Nasal cavity respiratory epithelium epithelial cell of viscerocranial mucosa (primary cell): ENCODE measurements around the gene SYNE1. TPM values are rescaled to one million over a fixed set of nuclear protein-coding genes. Genes with fewer than 3 reads are reported as not detected.

Experiments used
- total RNA-seq: library from RNA; depleted of rRNA; stranded (reverse); fragments of >200 nt; gene quantifications from 2 replicates; pipeline ENCODE4 v1.2.3, GENCODE V29; 2014

The SYNE1 gene, protein sequence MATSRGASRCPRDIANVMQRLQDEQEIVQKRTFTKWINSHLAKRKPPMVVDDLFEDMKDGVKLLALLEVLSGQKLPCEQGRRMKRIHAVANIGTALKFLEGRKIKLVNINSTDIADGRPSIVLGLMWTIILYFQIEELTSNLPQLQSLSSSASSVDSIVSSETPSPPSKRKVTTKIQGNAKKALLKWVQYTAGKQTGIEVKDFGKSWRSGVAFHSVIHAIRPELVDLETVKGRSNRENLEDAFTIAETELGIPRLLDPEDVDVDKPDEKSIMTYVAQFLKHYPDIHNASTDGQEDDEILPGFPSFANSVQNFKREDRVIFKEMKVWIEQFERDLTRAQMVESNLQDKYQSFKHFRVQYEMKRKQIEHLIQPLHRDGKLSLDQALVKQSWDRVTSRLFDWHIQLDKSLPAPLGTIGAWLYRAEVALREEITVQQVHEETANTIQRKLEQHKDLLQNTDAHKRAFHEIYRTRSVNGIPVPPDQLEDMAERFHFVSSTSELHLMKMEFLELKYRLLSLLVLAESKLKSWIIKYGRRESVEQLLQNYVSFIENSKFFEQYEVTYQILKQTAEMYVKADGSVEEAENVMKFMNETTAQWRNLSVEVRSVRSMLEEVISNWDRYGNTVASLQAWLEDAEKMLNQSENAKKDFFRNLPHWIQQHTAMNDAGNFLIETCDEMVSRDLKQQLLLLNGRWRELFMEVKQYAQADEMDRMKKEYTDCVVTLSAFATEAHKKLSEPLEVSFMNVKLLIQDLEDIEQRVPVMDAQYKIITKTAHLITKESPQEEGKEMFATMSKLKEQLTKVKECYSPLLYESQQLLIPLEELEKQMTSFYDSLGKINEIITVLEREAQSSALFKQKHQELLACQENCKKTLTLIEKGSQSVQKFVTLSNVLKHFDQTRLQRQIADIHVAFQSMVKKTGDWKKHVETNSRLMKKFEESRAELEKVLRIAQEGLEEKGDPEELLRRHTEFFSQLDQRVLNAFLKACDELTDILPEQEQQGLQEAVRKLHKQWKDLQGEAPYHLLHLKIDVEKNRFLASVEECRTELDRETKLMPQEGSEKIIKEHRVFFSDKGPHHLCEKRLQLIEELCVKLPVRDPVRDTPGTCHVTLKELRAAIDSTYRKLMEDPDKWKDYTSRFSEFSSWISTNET (N-terminal part only)
- 7.5 and 23.9 TPM in 2 replicates for total RNA-seq

DNA sequence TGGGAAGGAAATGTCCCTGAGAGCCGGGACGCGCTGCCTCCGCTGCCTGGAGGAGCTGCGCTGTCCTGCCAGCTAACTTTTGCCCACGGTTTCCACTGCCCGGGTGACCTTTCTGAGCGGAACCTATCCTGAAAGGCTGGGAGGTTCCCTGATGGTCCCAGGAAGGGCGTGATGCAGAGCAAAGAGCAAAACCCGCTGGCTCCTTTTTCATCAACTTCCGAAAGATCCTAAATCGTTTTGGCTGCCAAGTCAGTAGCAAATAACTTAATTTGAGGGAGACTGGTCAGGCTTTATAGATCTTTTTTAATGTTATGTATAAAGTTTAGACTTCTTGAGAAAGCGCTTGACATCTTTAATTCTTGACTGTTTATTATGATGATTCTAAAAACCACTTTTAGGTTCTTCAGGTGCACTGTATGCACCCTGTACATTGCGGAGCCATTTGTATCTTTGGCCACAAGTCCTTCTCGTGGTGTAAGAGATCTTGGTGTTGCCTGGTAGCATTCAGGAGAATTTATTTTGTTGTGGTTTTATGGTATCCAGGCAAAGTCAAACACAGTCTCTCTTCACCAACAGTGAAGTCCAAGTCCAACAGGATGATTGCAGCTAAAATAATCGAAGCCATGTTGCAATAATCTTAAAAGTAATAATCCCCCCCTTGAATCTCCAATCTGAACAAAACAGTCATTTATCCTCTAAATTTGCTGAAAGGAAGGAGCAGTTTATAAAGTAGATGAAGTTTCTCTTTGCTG lies at the start of gene SYNE1:
SYNE1 (minus strand) TSS at position 67 of the 752 bp plus-strand sequence. CDS start 9,031 bp downstream, outside the sequence.

Other genes with a start within 250 kb of the SYNE1 start
- under 0.01 and 0.07 TPM in 2 replicates for gene MYCT1, start 60.5 kb upstream of the SYNE1 start, total RNA-seq
- gene VIP, start 113.4 kb upstream of the SYNE1 start, total RNA-seq, result under 0.01 and 0.14 TPM in 2 replicates